ENCODE measurements around the gene RAB4B. TPM values are rescaled to one million over a fixed set of nuclear protein-coding genes. Genes with fewer than 3 reads are reported as not detected.

The RAB4B gene
- total and polyA plus RNA-seq, 2 of the 13 experiments (the other 11 are each of a cell fraction or from before 2014, with no cell fraction given): 3.3 to 5.4 TPM

- TF ChIP-seq, protein P1, sequence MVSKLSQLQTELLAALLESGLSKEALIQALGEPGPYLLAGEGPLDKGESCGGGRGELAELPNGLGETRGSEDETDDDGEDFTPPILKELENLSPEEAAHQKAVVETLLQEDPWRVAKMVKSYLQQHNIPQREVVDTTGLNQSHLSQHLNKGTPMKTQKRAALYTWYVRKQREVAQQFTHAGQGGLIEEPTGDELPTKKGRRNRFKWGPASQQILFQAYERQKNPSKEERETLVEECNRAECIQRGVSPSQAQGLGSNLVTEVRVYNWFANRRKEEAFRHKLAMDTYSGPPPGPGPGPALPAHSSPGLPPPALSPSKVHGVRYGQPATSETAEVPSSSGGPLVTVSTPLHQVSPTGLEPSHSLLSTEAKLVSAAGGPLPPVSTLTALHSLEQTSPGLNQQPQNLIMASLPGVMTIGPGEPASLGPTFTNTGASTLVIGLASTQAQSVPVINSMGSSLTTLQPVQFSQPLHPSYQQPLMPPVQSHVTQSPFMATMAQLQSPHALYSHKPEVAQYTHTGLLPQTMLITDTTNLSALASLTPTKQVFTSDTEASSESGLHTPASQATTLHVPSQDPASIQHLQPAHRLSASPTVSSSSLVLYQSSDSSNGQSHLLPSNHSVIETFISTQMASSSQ (IDR thresholded peaks at IDR 0.05; ENCODE audit: low read depth): no peak
- TF ChIP-seq, protein P1 (CRISPR knock-in tag; IDR thresholded peaks at IDR 0.05; ENCODE audit: borderline replicate concordance): no peak
- TF ChIP-seq, protein P2, sequence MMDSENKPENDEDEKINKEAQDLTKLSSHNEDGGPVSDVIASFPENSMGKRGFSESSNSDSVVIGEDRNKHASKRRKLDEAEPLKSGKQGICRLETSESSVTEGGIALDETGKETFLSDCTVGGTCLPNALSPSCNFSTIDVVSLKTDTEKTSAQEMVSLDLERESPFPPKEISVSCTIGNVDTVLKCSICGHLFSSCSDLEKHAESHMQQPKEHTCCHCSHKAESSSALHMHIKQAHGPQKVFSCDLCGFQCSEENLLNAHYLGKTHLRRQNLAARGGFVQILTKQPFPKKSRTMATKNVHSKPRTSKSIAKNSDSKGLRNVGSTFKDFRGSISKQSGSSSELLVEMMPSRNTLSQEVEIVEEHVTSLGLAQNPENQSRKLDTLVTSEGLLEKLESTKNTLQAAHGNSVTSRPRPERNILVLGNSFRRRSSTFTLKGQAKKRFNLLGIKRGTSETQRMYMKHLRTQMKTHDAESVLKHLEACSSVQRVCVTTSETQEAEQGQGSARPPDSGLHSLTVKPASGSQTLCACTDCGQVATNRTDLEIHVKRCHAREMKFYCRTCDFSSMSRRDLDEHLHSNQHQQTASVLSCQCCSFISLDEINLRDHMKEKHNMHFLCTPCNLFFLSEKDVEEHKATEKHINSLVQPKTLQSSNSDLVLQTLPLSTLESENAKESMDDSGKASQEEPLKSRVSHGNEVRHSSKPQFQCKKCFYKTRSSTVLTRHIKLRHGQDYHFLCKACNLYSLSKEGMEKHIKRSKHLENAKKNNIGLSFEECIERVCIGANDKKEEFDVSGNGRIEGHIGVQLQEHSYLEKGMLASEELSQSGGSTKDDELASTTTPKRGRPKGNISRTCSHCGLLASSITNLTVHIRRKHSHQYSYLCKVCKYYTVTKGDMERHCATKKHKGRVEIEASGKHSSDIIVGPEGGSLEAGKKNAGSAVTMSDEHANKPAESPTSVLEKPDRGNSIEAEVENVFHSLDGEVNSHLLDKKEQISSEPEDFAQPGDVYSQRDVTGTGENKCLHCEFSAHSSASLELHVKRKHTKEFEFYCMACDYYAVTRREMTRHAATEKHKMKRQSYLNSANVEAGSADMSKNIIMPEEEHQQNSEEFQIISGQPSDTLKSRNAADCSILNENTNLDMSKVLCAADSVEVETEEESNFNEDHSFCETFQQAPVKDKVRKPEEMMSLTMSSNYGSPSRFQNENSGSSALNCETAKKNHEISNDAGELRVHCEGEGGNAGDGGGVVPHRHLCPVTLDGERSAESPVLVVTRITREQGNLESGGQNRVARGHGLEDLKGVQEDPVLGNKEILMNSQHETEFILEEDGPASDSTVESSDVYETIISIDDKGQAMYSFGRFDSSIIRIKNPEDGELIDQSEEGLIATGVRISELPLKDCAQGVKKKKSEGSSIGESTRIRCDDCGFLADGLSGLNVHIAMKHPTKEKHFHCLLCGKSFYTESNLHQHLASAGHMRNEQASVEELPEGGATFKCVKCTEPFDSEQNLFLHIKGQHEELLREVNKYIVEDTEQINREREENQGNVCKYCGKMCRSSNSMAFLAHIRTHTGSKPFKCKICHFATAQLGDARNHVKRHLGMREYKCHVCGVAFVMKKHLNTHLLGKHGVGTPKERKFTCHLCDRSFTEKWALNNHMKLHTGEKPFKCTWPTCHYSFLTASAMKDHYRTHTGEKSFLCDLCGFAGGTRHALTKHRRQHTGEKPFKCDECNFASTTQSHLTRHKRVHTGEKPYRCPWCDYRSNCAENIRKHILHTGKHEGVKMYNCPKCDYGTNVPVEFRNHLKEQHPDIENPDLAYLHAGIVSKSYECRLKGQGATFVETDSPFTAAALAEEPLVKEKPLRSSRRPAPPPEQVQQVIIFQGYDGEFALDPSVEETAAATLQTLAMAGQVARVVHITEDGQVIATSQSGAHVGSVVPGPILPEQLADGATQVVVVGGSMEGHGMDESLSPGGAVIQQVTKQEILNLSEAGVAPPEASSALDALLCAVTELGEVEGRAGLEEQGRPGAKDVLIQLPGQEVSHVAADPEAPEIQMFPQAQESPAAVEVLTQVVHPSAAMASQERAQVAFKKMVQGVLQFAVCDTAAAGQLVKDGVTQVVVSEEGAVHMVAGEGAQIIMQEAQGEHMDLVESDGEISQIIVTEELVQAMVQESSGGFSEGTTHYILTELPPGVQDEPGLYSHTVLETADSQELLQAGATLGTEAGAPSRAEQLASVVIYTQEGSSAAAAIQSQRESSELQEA (CRISPR knock-in tag; IDR thresholded peaks at IDR 0.05; ENCODE audit: not compliant biosample characterization): no peak
- TF ChIP-seq ZNF251 (CRISPR knock-in tag; IDR thresholded peaks at IDR 0.05) (no peak), RAD51 (IDR thresholded peaks at IDR 0.05; ENCODE audit: borderline replicate concordance) (no peak), RORA (CRISPR knock-in tag; IDR thresholded peaks at IDR 0.05) (no peak), MAZ (IDR thresholded peaks at IDR 0.05; ENCODE audit: borderline replicate concordance, low read depth, low read length) (peak; percentile 98), MAZ (CRISPR knock-in tag; IDR thresholded peaks at IDR 0.05; ENCODE audit: low read depth) (peak; percentile 77), POGZ (CRISPR knock-in tag; IDR thresholded peaks at IDR 0.05) (no peak), ELF1 (CRISPR knock-in tag; IDR thresholded peaks at IDR 0.05) (no peak), BRCA1 (CRISPR knock-in tag; IDR thresholded peaks at IDR 0.05) (no peak)
- TF ChIP-seq, protein P3, sequence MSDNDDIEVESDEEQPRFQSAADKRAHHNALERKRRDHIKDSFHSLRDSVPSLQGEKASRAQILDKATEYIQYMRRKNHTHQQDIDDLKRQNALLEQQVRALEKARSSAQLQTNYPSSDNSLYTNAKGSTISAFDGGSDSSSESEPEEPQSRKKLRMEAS (IDR thresholded peaks at IDR 0.05): peak; percentile 63; the same call in 1 of the 2 replicates
- TF ChIP-seq, protein P4, sequence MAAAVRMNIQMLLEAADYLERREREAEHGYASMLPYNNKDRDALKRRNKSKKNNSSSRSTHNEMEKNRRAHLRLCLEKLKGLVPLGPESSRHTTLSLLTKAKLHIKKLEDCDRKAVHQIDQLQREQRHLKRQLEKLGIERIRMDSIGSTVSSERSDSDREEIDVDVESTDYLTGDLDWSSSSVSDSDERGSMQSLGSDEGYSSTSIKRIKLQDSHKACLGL (CRISPR knock-in tag; IDR thresholded peaks at IDR 0.05): no peak
Measured at GRCh38 chr19:40798683-40799557, 20.9 kb downstream of the RAB4B start, which contains the start of gene EGLN2 (continued).
